CD4-positive, alpha-beta T cell treated with Interleukin-6 at 100 ng/mL for 8 hours (primary cell): ENCODE data around the gene CPB2.

Experiments used
- DNase-seq: peaks from one replicate; pipeline ENCODE4 v3.0.0-alpha.2; 2020; ENCODE audit warnings: mixed read lengths, low spot score

The CPB2 gene

DNA sequence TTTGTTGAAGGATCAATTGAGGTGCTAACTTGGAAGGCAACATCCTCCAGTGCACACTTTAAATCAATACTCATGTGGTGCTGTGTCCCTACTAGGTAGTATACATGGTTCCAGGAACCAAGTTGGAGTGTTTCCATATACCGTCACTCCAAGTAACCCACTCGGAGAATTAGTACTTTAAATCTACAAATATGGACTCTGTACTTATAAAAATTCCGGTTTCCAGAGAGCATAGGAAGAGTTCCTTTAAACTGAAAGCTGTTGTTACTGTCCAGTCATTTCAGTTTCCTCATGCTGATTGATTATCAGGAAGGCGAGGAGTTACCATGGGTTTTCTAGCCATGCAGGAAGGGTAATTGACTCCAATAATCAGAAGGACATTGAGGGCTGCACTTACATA, 7.2 kb downstream of the CPB2 start:
- DNase-seq, result no peak

DNA sequence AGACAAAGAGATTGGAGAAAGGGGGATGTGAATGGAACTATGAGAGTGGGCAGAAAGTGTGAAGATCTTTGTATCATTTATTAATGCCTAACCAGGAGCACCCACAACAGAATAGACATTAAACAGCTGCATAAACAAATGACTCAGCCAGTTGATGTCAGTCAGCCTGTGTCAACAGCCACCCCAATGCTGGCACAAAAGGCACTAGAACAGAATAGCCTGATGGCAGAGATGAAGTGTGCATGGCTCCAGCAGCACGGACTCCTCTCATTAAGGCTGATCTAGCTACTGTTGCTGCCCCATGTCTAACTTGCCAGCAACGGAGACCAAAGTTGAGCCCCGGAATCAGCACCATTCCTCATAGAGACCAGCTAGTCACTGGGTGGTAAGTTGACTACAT, 7.8 kb downstream of the CPB2 start:
- DNase-seq, result no peak

DNA sequence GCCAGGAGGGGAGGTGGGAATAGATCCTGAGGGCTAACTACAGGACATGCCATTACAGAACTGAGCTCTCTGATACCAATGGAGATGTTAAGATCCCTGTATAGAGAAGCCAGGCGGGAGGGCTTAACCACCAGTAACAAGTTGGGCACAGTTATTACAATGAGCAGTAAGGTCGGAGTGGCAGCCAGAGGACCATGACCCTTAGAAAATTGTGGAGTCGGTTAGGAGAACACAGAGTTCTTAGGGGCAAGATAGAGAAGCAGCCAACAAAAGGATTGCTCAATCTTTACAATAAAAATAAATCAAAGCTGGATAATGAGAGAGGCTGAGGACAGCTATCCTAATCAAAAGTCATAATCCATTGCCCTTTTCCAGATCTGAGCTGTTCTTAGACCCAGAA, 10.4 kb downstream of the CPB2 start:
- no peak for DNase-seq

- no peak for DNase-seq
Measured at GRCh38 chr13:46088821-46089562, 15.8 kb downstream of the CPB2 start.

GRCh38 chr13:46087481-46087880, 17.4 kb downstream of the CPB2 start:
- DNase-seq, result no peak

GRCh38 chr13:46086985-46087384, 17.8 kb downstream of the CPB2 start:
- DNase-seq, result no peak

GRCh38 chr13:46086421-46086922, 18.4 kb downstream of the CPB2 start:
- DNase-seq, result no peak

GRCh38 chr13:46085737-46086136, 19.1 kb downstream of the CPB2 start:
- no peak for DNase-seq

DNA sequence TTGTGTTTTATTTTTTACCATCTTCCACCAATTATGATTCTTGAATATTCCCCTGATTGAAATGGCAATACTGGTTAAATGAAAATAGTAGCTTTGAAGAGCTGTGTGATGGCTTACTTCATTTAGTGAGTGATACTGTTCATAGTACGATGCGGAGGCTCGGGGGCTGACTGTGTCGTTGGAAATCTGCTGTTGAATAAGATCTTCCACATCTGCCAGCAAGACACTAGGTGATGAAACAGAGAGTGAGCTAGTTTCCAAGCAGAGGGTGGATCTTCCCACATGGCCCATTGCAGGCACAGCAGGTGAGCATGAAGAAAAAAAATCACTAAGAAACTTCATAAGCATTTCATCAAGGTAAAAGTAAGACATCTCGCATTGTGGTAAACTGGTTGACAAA, 22.5 kb downstream of the CPB2 start:
- DNase-seq, result no peak

DNA sequence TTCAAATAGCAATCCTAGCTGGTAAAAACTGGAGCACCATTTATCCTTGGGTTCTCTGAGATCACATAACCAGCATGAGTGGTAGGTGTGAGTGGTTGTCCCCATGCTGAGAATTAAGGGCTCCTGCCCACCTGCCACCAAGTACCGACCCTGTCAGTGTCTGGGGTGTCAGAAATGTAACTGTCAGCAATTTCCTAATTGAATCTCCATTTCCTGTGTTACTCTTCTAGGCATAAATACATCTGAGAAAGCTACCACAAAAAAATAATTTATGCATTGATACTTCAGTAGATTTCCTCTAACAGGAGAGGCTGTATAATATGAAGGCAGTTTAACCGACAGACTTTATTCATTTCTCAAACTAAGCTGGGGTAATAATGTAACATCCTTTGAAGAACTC, 25.1 kb downstream of the CPB2 start:
- DNase-seq, result no peak

GRCh38 chr13:46077265-46077664, 27.6 kb downstream of the CPB2 start:
- DNase-seq, result no peak

- DNase-seq, result no peak
Measured at GRCh38 chr13:46076827-46077226, 28.0 kb downstream of the CPB2 start.

DNA sequence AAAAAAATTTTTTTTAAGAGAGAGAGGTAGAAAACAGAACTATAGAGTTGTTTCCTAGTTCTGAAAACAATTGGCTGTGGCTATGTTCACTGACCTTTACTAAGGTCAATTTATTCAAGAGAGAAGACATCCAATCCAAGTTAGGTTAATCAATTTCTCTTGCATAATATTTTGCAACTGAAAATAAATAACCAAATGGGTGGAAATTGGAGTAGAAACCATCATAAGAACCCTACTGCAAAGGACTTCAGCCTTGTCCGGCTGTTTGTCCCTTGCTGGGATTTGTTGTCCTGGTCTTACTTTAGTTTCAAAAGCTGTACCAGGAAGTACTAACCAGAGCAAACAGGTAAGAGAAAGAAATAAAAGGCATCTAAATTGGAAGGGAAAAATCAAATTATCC, 29.0 kb downstream of the CPB2 start:
- no peak for DNase-seq

DNA sequence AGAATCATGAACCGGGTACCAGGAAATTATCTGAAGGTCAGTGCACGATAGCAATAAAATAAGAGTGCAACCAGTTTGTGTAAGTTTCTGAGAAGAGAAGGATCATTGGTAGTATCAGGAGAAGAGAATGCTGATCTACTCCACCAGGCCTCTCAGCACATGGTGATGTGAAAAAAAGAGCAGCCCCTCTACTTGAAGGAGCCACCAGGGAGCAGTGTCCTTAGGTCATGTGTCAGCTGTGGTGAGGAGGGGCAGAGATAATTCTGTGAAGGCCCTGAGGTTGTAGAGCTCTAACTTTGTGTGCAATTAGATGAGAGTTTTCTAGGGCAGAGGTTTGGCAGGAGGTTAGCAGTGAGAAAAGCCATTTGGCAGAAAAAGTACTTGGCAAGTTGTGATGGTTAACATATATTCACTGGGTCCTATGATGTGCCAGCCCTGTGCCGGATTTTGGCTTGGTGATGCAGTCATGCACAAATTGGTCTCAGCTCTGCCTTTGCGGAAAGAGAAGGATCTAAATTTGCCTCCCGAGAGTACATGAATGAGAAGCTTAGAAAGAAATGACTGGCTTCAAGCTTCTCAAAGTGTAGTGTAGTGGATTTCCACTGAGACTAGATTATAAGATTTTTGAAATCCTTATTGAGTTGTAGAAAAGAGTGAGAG, 33.1 kb downstream of the CPB2 start:
- DNase-seq, result no peak

- DNase-seq, result no peak
Measured at GRCh38 chr13:46063292-46063691, 41.5 kb downstream of the CPB2 start.

GRCh38 chr13:46062185-46062584, 42.6 kb downstream of the CPB2 start:
- no peak for DNase-seq

DNA sequence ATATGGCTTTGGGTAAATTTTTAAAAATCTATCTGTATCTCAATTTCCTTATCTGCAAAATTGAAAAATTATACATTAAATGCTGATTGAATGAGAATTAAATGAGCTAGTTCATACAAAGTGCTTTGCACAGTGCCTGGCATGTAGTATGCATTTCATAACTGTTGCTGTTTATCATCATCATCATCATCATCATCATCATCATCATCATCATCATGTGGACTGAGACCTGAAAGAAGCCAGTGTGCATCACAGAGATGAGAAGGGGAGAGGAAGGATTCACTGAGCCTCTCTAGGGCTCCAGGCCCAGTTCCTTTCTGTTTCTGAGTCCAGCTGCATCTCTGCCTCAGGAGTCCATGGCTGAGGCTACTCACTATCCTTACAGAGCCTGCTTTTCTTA, 45.4 kb downstream of the CPB2 start:
- no peak for DNase-seq

GRCh38 chr13:46058268-46058667, 46.6 kb downstream of the CPB2 start:
- no peak for DNase-seq

GRCh38 chr13:46057256-46058015, 47.4 kb downstream of the CPB2 start:
- no peak for DNase-seq

- DNase-seq, result no peak
Measured at GRCh38 chr13:46053162-46054012, 51.4 kb downstream of the CPB2 start.

- DNase-seq, result peak; percentile 92
Measured at GRCh38 chr13:46052319-46053161, 52.3 kb downstream of the CPB2 start, which contains the start of gene ZC3H13. Gene ZC3H13 (minus strand): TSS chr13:46052746. CDS start chr13:46045507, 7,239 bp downstream.
